ENCODE measurements around the gene CRELD1.
"Not testable (repeated sequence)": the region's sequence is repeated elsewhere in the genome, so short reads cannot be mapped to it uniquely, and the experiment has no call there.

Gene CRELD1

DNA sequence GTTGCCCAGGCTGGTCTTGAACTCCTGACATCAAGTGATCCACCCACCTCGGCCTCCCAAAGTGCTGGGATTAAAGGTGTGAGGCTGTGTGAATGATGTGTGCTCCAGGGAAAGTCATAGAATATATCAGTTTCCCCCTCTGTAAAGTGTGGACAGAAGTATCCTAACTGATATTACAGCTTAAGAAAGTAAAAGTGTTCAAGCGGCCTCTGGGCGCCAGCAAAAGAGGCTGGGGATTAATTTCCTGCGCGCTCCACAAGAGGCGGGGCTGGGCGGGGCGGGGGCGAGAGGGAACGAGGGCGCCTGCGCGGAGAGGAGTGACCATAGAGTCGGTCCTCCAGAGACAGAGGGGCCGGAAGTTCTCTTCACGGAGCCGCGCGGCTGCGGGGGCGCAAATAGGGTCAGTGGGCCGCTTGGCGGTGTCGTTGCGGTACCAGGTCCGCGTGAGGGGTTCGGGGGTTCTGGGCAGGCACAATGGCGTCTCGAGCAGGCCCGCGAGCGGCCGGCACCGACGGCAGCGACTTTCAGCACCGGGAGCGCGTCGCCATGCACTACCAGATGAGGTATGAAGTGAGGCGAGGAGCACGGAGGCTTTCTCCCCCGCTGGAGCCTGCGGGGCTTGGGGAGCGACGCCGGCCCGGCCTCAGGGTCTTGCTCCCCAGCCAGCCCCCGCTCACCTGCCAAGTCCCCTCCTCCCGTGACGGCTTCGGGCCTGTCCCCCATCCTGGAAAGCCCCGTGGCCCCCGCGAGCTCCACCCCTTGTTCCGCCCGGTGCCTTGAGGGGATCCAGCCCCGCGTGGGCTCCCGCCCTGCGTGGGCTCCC is 43.2 kb upstream of the CRELD1 start, which contains the start of gene JAGN1:
JAGN1 (plus strand) TSS at position 362 of the 823 bp plus-strand sequence; CDS start at position 475, 113 bp downstream.
- peak; percentile 85 for DNase-seq (ENCODE audit: low read depth)

DNA sequence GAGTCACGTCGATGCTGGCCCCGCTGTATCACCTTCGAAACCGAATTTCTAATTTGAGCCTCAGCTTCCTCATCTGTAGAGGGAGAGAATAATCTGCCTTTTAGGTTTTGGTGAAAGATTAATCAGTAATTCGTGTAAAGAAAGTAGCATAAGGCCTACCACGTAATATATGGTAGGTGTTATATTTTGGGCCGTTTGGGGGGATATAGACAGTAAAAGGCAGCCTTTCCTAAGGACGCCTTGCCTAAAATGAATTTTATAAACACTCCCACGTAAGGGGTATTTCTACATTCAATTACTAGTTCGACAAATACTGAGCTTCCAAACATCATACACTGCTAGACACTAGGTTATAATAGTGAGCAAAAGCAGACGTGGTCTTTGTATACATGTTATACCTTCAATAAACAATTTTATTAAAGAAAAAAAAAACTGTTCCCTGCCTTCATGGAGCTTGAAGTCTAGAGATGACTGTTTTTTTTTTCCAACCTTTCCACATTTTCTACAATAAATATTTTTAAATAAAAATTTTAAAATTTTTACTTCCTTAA is 42.5 kb upstream of the CRELD1 start:
- TF ChIP-seq, protein P1, sequence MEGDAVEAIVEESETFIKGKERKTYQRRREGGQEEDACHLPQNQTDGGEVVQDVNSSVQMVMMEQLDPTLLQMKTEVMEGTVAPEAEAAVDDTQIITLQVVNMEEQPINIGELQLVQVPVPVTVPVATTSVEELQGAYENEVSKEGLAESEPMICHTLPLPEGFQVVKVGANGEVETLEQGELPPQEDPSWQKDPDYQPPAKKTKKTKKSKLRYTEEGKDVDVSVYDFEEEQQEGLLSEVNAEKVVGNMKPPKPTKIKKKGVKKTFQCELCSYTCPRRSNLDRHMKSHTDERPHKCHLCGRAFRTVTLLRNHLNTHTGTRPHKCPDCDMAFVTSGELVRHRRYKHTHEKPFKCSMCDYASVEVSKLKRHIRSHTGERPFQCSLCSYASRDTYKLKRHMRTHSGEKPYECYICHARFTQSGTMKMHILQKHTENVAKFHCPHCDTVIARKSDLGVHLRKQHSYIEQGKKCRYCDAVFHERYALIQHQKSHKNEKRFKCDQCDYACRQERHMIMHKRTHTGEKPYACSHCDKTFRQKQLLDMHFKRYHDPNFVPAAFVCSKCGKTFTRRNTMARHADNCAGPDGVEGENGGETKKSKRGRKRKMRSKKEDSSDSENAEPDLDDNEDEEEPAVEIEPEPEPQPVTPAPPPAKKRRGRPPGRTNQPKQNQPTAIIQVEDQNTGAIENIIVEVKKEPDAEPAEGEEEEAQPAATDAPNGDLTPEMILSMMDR (conservative IDR thresholded peaks at IDR 0.05; ENCODE audit: low read length), result no peak
- H3K4me3 ChIP-seq (ENCODE audit: low read length), result peak overlapping the region; percentile 88
- no peak for DNase-seq (ENCODE audit: low read depth)

More for the DNA sequence above, 43.2 kb upstream of the CRELD1 start, which contains the start of gene JAGN1:
- TF ChIP-seq, protein P1 (conservative IDR thresholded peaks at IDR 0.05; ENCODE audit: low read length), result no peak
- H3K4me3 ChIP-seq (ENCODE audit: low read length), result peak within 1 kb of the TSS; percentile 88

DNA sequence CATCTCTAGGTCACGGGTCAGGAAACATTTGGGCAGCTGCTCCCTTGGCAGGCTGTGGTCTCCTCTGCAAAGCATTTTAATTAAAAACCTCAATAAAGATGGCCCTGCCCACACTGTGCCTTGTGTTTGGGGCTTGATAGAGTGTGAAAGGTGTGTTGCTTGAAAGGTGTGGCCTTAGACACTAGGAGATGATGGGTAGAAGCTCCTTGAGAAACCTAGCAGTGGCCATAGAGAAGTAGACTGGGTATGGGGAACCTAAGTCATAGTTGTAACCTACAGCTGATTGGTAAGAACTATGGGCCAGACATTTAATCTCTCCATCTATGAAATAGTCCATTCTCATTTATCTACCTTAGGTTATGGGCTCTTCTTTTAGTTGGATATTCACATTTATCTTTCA is 39.9 kb upstream of the CRELD1 start:
- no peak overlapping the region for H3K4me3 ChIP-seq (ENCODE audit: low read length)
- TF ChIP-seq, protein P1 (conservative IDR thresholded peaks at IDR 0.05; ENCODE audit: low read length), result no peak
- no peak for DNase-seq (ENCODE audit: low read depth)

DNA sequence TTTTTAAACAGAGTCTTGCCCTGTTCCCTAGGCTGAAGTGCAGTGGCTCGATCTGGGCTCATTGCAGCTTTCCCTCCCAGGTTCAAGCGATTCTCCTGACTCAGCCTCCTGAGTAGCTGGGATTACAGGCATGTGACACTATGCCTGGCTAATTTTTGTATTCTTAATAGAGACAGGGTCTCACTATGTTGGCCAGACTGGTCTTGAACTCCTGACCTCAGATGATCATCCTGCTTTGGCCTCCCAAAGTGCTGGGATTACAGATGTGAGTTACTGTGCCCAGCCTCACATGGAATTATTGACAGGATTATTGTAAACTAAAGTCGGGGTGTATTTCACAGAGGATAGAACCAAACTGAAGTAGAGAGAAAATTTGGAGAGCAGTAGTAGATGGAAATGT is 37.9 kb upstream of the CRELD1 start:
- DNase-seq (ENCODE audit: low read depth); H3K4me3 ChIP-seq (ENCODE audit: low read length): not testable (repeated sequence)

DNA sequence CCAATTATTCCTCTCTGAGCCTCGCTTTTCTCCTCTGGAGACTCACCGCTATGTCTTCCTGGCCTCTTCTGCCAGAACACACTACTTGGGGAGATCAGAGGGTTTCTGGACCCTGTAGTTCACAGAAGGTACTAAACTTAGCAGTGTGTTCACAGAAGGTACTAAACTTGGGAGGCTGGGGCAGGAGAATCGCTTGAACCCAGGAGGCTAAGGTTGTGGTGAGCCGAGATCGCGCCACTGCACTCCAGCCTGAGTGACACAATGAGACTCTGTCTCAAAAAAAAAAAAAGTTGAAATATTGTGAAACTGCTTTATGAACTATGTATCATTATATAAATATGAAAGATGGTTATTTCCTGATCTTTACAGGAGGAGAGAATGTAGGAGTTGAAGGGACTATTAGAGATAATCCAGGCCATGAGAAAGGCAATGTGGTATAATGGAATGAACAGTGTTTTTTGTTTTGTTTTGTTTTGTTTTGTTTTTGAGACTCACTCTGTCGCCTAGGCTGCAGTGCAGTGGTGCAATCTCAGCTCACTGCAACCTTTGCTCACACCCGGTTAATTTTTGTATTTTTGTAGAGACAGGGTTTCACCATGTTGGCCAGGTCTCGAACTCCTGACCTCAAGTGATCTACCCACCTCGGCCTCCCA is 36.8 kb upstream of the CRELD1 start:
- not testable (repeated sequence) for H3K4me3 ChIP-seq (ENCODE audit: low read length); DNase-seq (ENCODE audit: low read depth)

DNA sequence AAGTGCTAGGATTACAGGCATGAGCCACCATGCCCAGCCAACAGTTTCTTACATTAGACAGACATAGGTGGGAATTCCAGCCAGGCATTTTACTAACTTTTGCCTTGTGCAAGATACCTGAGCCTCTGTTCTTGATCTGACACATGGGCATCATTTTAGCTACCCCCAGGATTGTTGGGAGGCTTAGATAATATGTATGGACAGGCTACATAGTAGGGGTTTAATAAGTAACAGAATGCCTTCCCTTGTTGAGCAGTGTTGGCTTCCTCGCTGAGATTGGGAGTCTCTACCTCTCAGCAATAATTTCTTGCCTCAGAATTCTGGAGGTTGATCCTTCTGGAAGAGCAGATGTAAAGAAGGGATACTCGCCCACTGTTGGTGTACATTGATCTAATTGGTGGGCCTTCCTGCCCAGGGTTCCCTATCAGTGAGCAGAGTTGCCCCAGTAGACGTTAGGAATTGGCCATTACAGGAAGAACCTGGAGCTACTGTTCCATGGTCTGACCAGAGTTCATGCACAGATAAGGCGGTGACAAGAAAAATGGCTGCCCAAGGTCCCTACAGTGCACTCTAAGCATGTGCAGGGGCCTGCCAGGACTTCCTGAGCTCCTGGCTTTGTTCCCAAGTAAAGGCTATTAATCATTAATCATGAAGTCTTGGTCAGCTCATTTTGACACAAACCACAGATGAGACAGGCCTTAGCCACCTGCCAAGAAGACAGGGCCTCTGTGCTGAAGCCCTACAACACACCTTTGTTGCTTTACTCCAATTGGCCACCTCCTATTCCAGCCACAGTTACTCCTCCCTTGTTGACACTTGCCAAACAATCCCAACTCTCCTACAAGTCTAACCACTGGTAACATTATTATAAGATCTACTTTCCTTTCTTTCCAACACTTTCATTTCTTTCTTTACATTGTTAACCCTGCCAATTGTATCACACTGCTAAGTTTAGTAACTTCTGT is 35.9 kb upstream of the CRELD1 start:
- TF ChIP-seq, protein P1 (conservative IDR thresholded peaks at IDR 0.05; ENCODE audit: low read length), result no peak
- DNase-seq (ENCODE audit: low read depth), result no peak
- H3K4me3 ChIP-seq (ENCODE audit: low read length), result no peak overlapping the region

DNA sequence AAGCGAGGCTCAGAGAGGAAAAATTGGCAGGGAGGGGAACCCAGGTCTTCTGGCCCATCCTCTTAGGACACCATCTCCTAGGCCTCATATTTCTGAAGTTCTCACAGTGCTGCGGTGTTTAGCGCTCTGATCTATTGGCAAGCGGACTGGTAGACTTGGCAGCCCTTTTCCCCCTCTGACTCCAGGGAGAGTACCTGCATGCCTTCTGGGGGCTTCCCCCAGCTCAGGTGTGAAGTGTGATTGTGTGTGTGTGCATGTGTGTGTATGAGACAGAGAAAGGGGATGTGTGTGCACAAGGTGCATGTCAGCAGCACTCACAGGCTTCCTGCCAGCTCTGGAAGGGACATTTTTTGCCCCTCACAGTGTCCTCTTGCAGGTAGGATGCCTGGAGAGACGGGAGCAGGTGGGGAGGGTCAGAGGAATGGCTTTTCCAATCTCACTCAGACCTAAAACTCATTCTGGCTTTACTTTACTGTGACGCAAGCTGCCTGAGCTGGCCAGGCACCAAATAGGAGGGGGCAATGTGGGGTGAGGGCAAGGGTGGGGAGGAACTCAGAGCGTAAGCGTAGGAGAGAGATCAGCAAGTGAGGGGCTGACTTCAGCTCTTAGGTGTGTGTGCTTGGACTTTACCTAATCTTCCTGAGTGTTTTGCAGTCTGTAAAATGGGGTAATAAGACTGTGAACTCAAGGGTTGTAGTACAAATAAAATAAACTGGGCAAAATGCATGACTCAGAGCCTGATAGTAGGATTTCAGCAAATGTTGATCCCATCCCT is 35.0 kb upstream of the CRELD1 start:
- H3K4me3 ChIP-seq (ENCODE audit: low read length), result no peak overlapping the region
- TF ChIP-seq, protein P1 (conservative IDR thresholded peaks at IDR 0.05; ENCODE audit: low read length), result no peak

More for the DNA sequence above, 35.0 kb upstream of the CRELD1 start:
- DNase-seq (ENCODE audit: low read depth), result no peak
